NCI-H2107 treated with DMSO at 0.1 percent for 48 hours (cell line): ENCODE results near the gene PRPF4.
"Not testable (repeated sequence)": the region's sequence is repeated elsewhere in the genome, so short reads cannot be mapped to it uniquely, and the experiment has no call there.

Source experiments
- DNase-seq: peaks from one replicate; lab custom pipeline; 2025; ENCODE audit not compliant: unreplicated experiment; lab: John Stamatoyannopoulos, UW

The PRPF4 gene

GRCh38 chr9:113267911-113268566 is 7.4 kb upstream of the PRPF4 start:
- no peak for DNase-seq

- no peak for DNase-seq
Observed at GRCh38 chr9:113269355-113269754, 6.1 kb upstream of the PRPF4 start.

- DNase-seq: no peak
Observed at GRCh38 chr9:113269871-113270270, 5.6 kb upstream of the PRPF4 start.

GRCh38 chr9:113274474-113275156 is 843 bp upstream of the PRPF4 start:
- DNase-seq: peak; percentile 37

GRCh38 chr9:113278840-113279239 is 3.4 kb downstream of the PRPF4 start:
- no peak for DNase-seq

- no peak for DNase-seq
Observed at GRCh38 chr9:113281356-113281755, 5.9 kb downstream of the PRPF4 start.

GRCh38 chr9:113289091-113289490 is 13.6 kb downstream of the PRPF4 start:
- DNase-seq: no peak

GRCh38 chr9:113290052-113290607 is 14.7 kb downstream of the PRPF4 start:
- no peak for DNase-seq

- DNase-seq: no peak
Observed at GRCh38 chr9:113293285-113293878, 17.9 kb downstream of the PRPF4 start.

- DNase-seq: not testable (repeated sequence)
Observed at GRCh38 chr9:113296247-113296646, 20.8 kb downstream of the PRPF4 start.

GRCh38 chr9:113296796-113297558 is 21.5 kb downstream of the PRPF4 start:
- DNase-seq: no peak

- no peak for DNase-seq
Observed at GRCh38 chr9:113298311-113298710, 22.9 kb downstream of the PRPF4 start.

GRCh38 chr9:113298924-113299770 is 23.7 kb downstream of the PRPF4 start:
- DNase-seq: peak; percentile 97

GRCh38 chr9:113299800-113300292 is 24.4 kb downstream of the PRPF4 start:
- DNase-seq: peak; percentile 20

GRCh38 chr9:113301548-113301947 is 26.1 kb downstream of the PRPF4 start:
- DNase-seq: no peak

GRCh38 chr9:113302792-113303418 is 27.4 kb downstream of the PRPF4 start, which contains the start of gene RNF183:
Gene RNF183, minus strand, starts transcription at chr9:113303376. Its CDS starts 5,192 bp downstream, at chr9:113298184.
- DNase-seq: no peak

- no peak for DNase-seq
Observed at GRCh38 chr9:113306566-113306965, 31.1 kb downstream of the PRPF4 start.

GRCh38 chr9:113307396-113307975 is 32.0 kb downstream of the PRPF4 start:
- DNase-seq: no peak

GRCh38 chr9:113309204-113309813 is 33.9 kb downstream of the PRPF4 start:
- no peak for DNase-seq
